ENCODE measurements around the gene ATG10.

DNA sequence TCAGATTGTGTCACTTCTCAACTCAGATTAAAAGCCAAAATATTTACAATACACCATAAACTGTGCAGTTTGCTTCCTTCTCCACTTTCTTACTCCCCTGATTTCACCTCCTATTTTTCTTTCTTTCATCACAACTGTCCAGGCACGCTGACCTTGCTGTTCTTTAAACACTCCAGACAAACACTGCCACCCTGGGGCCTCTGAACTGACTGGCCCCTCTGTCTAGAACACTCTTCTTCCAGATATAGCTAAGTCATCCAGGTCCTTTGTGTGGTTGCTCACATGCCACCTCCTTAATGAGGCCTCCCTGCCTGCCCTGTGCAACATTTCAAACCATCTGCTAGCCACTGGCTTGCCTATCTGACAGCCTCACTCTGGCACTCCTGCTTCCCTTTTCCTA, 46.6 kb downstream of the ATG10 start:
- TF ChIP-seq, protein P1, sequence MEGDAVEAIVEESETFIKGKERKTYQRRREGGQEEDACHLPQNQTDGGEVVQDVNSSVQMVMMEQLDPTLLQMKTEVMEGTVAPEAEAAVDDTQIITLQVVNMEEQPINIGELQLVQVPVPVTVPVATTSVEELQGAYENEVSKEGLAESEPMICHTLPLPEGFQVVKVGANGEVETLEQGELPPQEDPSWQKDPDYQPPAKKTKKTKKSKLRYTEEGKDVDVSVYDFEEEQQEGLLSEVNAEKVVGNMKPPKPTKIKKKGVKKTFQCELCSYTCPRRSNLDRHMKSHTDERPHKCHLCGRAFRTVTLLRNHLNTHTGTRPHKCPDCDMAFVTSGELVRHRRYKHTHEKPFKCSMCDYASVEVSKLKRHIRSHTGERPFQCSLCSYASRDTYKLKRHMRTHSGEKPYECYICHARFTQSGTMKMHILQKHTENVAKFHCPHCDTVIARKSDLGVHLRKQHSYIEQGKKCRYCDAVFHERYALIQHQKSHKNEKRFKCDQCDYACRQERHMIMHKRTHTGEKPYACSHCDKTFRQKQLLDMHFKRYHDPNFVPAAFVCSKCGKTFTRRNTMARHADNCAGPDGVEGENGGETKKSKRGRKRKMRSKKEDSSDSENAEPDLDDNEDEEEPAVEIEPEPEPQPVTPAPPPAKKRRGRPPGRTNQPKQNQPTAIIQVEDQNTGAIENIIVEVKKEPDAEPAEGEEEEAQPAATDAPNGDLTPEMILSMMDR (IDR thresholded peaks at IDR 0.05; ENCODE audit: insufficient read depth, low read depth, low read length), result no peak
- no peak for TF ChIP-seq EZH2 (IDR thresholded peaks at IDR 0.05; ENCODE audit: insufficient read depth, low read length)

All from astrocyte (in vitro differentiated cells and primary cell).